Natural killer cell treated with Interleukin-12 subunit alpha and Interleukin-12 subunit beta and Interleukin-15 and Interleukin-18, amount 100 ng/mL, for 72 hours (primary cell): ENCODE results near the gene ARSA. TPM values are rescaled to one million over a fixed set of nuclear protein-coding genes. Genes with fewer than 3 reads are reported as not detected.
"Not testable (repeated sequence)": the region's sequence is repeated elsewhere in the genome, so short reads cannot be mapped to it uniquely, and the experiment has no call there.

Experiments used
- ATAC-seq, 2 donors: fragments of 150-1000 bp; cut with Tn5 transposase in 1 of 2; sonication (Bioruptor Pico), chemical (Tn5 transposase) in 1 of 2; 2 replicates each; pipeline ENCODE4 v1.10.0; 2021
- DNase-seq: peaks from one replicate; pipeline ENCODE4 v3.0.0; 2022; ENCODE audit warnings: low spot score
- H3K27ac Mint-ChIP-seq, 2 donors: 1 replicate in 1 of 2; 2 replicates in 1 of 2; pipeline ENCODE4 v1.8.0; 2022; ENCODE audit warnings: mixed read lengths in 2 of 2, mild to moderate bottlenecking in 1 of 2, moderate library complexity in 1 of 2
- H3K27me3 Mint-ChIP-seq, 2 donors: 1 replicate in 1 of 2; 2 replicates in 1 of 2; pipeline ENCODE4 v1.8.0; 2022; ENCODE audit warnings: mixed read lengths in 2 of 2
- H3K36me3 Mint-ChIP-seq: one replicate; pipeline ENCODE4 v1.8.0; 2022; ENCODE audit warnings: mixed read lengths
- H3K4me1 Mint-ChIP-seq, 2 donors: 1 replicate in 1 of 2; 2 replicates in 1 of 2; pipeline ENCODE4 v1.8.0; 2022; ENCODE audit warnings: low read depth in 2 of 2, mixed read lengths in 2 of 2, mild to moderate bottlenecking in 1 of 2
- H3K4me3 Mint-ChIP-seq: one replicate; pipeline ENCODE4 v1.8.0; 2022; ENCODE audit warnings: mixed read lengths
- H3K9me3 Mint-ChIP-seq: 2 replicates; pipeline ENCODE4 v1.8.0; 2022; ENCODE audit warnings: mixed read lengths
- total RNA-seq, 2 donors: library from RNA; stranded (reverse); gene quantifications; one replicate each; pipeline ENCODE4 v1.2.3, GENCODE V29; 2022

The ARSA gene
- total RNA-seq, 2 donors from 2014 or later: 35.7 to 38.9 TPM

DNA sequence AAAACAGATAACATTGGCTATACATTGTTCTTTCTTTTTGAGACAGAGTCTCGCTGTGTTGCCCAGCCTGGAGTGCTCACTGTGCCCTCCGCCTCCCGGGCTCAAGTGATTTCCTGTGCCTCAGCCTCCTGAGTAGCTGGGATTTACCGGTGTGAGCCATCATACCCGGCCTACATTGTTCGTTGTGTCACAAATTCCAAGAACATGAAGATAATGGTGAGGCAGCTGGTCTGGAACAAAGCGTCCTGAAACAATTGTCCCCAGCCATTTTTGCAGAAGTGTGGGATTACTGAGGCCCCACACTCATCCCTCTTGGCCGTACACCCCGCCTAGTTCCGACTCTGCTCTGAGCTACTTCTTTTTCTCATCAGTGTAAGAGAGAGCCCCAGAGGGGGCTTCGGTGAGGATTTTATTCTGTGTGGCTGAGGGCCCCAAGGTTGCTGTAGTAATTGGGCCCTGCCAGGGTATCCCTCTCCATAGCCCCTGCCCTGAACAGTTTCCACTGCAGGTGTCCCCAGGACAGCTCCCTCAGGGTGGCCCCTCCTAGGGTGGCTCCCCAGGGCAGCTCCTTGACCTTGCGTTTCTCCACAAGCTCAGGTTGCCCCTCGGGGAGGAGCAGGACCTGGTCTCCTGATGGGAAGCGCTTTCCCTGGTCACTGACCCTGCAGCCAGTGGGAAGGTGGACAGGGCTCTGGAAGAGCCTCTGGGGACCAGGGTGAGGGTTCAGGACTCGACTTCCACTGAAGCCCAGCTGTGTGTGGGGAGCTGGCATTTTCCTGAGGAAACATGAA, 13.1 kb upstream of the ARSA start:
- ATAC-seq (no peak), DNase-seq (no peak)
- no peak overlapping the region for H3K27ac Mint-ChIP-seq
- no peak overlapping the region for H3K4me3 Mint-ChIP-seq
- H3K36me3 Mint-ChIP-seq: no peaks in the 10 kb centered on the region
- no peaks in the 10 kb centered on the region for H3K9me3 Mint-ChIP-seq
- peaks cover 11% of the 10 kb centered on the region in 2 donors for H3K27me3 Mint-ChIP-seq
- H3K4me1 Mint-ChIP-seq: peaks cover 0 to under 1% of the 10 kb centered on the region in 2 donors

DNA sequence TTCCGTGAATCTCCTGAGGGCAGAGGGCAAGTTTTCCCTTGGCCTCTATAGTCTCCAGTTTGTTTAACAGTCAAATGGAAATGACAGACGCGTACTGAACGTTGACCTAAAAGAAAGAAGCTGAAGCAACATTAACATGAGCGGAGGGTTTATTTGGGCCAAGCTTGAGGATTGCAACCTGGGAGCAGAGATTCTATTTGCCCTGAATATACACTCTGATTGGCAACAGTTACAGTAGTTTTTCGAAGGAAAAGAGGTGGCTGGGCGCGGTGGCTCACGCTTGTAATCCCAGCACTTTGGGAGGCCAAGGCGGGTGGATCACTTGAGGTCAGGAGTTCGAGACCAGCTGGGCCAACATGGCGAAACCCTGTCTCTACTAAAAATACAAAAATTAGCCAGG, 12.3 kb upstream of the ARSA start:
- not testable (repeated sequence) for H3K4me1 Mint-ChIP-seq, DNase-seq, H3K27ac Mint-ChIP-seq, H3K4me3 Mint-ChIP-seq, ATAC-seq, H3K9me3 Mint-ChIP-seq, H3K36me3 Mint-ChIP-seq
- H3K27me3 Mint-ChIP-seq: peaks cover 9 to 13% of the 10 kb centered on the region in 2 donors

DNA sequence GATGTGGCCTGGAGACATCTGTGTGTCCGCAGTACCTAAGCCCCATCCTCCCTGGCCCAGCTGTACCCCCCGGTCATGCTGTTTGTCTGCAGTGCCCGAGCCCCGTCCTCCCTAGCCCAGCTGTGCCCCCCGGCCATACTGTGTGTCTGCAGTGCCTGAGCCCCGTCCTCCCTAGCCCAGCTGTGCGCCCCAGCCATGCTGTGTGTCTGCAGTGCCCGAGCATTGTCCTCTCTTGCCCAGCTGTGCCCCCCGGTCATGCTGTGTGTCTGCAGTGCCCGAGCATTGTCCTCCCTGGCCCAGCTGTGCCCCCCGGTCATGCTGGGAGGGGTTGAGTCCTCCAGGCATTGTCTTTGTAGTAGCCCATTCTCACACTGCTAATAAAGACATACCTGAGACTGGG, 7.6 kb upstream of the ARSA start:
- Mint-ChIP-seq H3K36me3 (no peaks in the 10 kb centered on the region), H3K4me1 (peaks cover 3 to 5% of the 10 kb centered on the region in 2 donors), H3K4me3 (no peak overlapping the region), H3K27me3 (peaks cover 0 to 4% of the 10 kb centered on the region in 2 donors), H3K27ac (no peak overlapping the region), H3K9me3 (no peaks in the 10 kb centered on the region)
- DNase-seq: no peak
- ATAC-seq: no peak

DNA sequence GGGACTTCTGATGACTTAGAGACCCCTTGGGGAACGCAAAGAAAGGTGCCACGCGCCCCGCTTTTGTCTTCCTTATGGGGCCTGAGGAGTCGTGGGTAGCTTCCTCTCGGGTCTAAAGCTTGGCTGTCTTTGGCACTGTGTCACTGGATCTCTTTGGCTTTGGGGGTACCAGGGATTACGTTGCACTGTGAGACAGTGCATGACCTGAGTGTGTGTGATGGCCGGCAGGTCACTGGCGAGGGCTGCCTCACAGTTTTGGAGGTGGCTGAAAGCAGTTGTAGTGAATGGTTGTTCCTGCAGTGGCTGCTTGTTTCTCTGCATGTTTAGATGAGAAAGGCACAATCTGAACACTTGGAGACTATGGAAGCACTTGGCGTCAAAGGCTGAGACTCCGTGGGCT, 5.8 kb upstream of the ARSA start:
- Mint-ChIP-seq H3K9me3 (no peaks in the 10 kb centered on the region), H3K4me1 (peaks cover 6 to 14% of the 10 kb centered on the region in 2 donors), H3K4me3 (no peak overlapping the region)

DNA sequence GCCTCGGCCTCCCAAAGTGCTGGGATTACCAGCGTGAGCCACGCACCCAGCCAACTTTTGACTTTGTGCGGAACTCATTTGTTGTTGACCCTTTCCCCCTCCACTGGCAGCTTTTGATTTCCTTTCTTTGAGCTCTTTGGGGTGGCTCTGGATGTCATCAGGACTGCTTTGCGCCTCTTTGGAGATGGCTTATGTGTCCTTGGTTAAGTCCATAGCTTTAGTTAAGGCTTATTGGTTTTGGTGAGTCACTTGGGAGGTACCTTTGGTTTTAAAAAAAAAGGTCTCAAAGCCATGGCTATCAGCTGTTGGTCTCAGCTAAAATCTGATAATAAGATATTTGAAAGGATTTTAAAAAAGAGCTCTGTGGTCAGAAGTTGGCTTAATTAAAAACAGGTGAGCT, 5.1 kb upstream of the ARSA start:
- DNase-seq: no peak
- Mint-ChIP-seq H3K4me3 (no peak overlapping the region), H3K9me3 (no peaks in the 10 kb centered on the region), H3K36me3 (no peaks in the 10 kb centered on the region), H3K27ac (no peak overlapping the region), H3K27me3 (peaks cover 0 to 4% of the 10 kb centered on the region in 2 donors), H3K4me1 (peaks cover 12 to 21% of the 10 kb centered on the region in 2 donors)
- no peak for ATAC-seq

More for the DNA sequence above, 5.8 kb upstream of the ARSA start:
- no peak for DNase-seq
- no peak for ATAC-seq
- Mint-ChIP-seq H3K36me3 (no peaks in the 10 kb centered on the region), H3K27ac (no peak overlapping the region), H3K27me3 (peaks cover 0 to 4% of the 10 kb centered on the region in 2 donors)

DNA sequence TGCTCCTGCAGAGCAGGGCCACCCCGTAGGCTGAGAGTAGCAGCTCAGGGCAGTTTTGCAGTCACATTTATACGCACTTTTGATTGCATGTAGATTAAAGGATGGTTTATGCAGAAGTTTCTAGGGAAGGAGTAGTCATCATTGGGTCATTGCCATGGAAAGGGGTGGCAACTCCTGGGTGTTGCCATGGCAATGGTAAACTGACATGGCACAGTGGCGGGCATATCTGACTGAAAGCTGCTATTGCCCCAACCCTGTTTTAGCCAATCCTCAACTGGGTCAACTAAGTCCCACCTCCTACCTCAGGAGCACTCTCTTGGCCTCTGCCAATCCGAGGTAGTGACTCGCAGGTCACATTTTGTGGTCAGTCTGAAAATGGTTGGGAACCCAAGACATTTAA, 2.4 kb upstream of the ARSA start:
- no peak overlapping the region for H3K27ac Mint-ChIP-seq
- no peak for ATAC-seq
- peaks cover 13 to 16% of the 10 kb centered on the region in 2 donors for H3K4me1 Mint-ChIP-seq
- no peaks in the 10 kb centered on the region for H3K9me3 Mint-ChIP-seq
- DNase-seq: no peak
- no peaks in the 10 kb centered on the region for H3K27me3 Mint-ChIP-seq
- H3K36me3 Mint-ChIP-seq: no peaks in the 10 kb centered on the region
- H3K4me3 Mint-ChIP-seq: no peak overlapping the region

DNA sequence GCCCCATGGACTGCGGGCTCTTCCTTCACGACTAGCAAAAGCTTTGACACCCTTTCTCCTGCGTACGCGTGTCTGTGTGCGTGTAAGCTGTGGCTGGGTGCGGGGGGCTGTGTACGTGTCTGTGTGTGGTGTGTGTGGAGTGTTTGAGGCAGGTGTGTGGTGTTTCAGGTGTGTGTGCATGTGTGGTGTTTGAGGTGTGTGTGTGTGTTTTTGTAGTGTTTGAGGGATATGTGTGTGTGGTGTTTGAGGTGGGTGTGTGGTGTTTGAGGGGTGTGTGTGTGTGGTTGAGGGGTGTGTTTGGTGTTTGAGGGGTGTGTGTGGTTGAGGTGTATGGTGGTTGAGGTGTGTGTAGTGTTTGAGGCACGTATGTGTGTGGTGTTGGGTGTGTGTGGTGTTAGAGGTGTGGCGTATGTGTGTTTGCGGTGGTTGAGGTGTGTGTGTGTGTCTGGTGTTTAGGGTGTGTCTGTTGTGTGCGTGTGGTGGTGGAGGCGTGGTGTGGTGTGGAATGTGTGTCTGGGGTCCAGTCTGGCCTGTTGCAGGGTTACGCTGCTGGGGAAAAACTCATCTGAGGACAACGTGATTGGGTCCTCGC, 687 bp upstream of the ARSA start:
- Mint-ChIP-seq H3K27ac (peak overlapping the region; percentile 55 to 58), H3K4me3 (peak overlapping the region; percentile 85), H3K36me3 (no peaks in the 10 kb centered on the region), H3K4me1 (peaks cover 13 to 16% of the 10 kb centered on the region in 2 donors), H3K9me3 (no peaks in the 10 kb centered on the region), H3K27me3 (no peaks in the 10 kb centered on the region)
- DNase-seq (no peak), ATAC-seq (peak in 1 of 2 donors; percentile 44)

DNA sequence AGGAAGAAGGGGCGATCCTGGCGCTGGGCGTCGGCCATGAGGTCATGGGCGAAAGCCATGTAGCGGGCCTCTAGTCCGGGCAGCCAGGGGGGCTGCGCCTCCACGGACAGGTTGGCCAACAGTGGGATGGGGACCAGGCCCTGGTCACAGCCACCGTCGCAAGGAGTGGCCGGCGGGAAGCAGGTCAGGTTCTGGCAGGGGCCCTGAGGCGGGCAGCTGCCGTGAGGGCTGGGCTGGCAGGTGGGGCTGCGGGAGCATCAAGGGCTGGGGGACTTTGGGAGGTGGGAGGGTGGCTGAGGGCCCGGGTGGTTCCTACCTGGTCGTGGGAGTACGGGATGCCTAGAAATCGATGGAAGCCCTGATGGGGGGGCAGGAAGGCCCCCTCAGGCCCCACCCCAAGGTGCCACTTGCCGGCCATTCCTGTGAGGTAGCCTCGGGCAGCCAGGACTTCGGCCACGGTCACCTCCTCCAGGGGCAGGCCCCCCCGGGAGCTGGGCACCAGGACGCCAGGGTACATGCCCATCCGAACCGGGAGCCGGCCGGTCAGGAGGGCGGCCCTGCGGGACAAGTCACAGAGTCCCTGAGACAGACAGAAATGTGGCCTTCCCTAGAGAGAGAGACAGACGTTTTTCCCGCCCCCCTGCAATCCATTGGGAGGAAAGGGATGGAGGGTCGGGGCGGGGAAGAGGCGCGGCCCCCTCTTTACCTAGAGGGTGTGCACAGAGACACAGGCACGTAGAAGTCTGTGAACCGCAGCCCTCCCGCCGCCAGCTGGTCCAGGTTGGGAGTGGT, 906 bp downstream of the ARSA start:
- H3K9me3 Mint-ChIP-seq: no peaks in the 10 kb centered on the region
- H3K27ac Mint-ChIP-seq: no peak overlapping the region
- peak overlapping the region; percentile 85 for H3K4me3 Mint-ChIP-seq
- H3K4me1 Mint-ChIP-seq: peaks cover 17 to 25% of the 10 kb centered on the region in 2 donors
- no peak for ATAC-seq
- DNase-seq: no peak
- H3K27me3 Mint-ChIP-seq: no peaks in the 10 kb centered on the region
- no peaks in the 10 kb centered on the region for H3K36me3 Mint-ChIP-seq

DNA sequence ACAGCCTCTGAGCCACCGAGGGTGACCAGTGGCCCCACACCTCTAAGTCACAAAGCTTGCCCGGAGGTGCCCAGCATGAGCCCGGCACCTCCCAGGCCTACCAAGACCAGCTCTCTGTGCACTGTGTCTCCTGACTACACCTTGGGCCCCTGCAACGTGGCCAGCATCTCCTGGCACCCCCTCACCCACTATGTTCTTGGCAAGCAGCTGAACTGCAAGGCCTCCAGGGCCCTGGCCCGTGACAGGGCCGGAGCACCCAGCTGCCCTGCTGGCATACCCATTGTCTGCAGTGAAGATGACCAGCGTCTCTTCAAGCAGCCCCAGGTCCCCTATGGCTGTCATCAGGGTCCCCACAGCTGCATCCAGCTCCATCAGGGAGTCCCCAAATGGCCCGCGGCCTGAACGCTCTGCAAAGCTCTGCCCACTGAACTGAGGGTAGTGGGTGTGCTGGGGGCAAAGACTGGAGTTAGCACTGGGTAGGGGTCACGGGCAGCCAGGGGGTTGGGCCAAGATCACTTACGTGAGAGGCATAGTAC, 1.6 kb downstream of the ARSA start:
- no peaks in the 10 kb centered on the region for H3K27me3 Mint-ChIP-seq
- no peak for ATAC-seq
- no peak overlapping the region for H3K27ac Mint-ChIP-seq
- no peaks in the 10 kb centered on the region for H3K9me3 Mint-ChIP-seq
- H3K4me3 Mint-ChIP-seq: peak overlapping the region; percentile 57
- DNase-seq: no peak
- peaks cover 24 to 32% of the 10 kb centered on the region in 2 donors for H3K4me1 Mint-ChIP-seq
- no peaks in the 10 kb centered on the region for H3K36me3 Mint-ChIP-seq

DNA sequence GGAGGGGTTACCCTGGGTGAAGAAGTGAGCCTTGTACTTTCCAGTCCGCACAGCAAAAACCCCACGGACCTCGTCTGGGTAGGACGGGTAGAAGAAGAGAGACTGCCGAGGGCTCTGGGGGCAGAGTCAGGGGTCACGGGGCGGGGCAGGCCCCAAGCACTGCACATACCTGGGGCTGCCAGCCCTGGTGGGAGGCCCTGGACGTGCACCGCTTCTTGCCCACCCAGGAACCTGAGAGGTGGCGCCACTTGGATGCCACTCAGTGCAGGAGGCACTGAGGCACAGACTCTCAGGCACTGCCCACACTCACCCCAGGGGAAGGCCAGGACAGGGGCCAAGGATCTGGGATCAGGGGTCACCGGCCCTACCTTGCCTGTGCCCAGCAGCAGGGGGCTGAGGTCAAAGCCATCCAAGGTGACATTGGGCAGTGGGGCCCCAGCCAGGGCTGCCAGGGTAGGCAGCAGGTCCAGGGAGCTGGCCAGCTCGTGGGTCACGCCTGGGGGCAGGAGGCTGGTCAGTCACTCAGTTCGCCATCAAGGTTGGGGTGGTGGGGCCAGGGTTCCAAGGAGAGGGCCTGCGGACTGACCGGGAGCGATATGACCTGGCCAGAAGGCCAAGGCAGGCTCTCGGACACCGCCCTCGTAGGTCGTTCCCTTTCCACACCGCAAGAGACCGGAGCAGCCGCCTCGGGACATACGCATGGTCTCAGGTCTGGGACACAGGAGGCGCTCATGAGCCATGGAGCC, 2.2 kb downstream of the ARSA start:
- DNase-seq (no peak), ATAC-seq (no peak)
- Mint-ChIP-seq H3K4me1 (peaks cover 30 to 38% of the 10 kb centered on the region in 2 donors), H3K4me3 (no peak overlapping the region), H3K27ac (no peak overlapping the region), H3K36me3 (no peaks in the 10 kb centered on the region), H3K9me3 (no peaks in the 10 kb centered on the region), H3K27me3 (no peaks in the 10 kb centered on the region)

DNA sequence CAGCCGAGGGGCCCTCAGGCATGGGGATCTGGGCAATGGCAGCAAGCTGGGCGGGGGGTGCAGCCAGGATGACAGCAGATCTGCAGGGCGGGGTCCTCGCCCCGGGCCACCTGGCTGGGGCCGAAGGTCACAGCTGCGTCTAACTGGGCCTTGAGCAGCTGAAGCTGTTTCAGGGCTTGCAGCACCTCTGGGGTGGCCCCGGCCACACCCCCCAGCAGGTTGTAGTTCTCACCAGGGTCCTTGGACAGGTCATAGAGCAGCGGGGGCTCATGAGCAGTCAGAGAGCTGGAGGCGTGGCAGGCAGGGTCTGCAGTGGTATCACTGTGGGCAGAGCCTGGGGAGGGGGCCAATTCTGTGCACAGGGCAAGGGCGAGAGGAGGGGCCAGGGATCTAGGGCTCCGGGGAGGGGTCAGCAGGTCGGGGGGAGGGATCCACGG, 2.8 kb downstream of the ARSA start:
- DNase-seq: no peak
- Mint-ChIP-seq H3K4me1 (peaks cover 35 to 39% of the 10 kb centered on the region in 2 donors), H3K27ac (no peak overlapping the region), H3K4me3 (no peak overlapping the region), H3K36me3 (no peaks in the 10 kb centered on the region), H3K27me3 (no peaks in the 10 kb centered on the region), H3K9me3 (no peaks in the 10 kb centered on the region)
- ATAC-seq: no peak

DNA sequence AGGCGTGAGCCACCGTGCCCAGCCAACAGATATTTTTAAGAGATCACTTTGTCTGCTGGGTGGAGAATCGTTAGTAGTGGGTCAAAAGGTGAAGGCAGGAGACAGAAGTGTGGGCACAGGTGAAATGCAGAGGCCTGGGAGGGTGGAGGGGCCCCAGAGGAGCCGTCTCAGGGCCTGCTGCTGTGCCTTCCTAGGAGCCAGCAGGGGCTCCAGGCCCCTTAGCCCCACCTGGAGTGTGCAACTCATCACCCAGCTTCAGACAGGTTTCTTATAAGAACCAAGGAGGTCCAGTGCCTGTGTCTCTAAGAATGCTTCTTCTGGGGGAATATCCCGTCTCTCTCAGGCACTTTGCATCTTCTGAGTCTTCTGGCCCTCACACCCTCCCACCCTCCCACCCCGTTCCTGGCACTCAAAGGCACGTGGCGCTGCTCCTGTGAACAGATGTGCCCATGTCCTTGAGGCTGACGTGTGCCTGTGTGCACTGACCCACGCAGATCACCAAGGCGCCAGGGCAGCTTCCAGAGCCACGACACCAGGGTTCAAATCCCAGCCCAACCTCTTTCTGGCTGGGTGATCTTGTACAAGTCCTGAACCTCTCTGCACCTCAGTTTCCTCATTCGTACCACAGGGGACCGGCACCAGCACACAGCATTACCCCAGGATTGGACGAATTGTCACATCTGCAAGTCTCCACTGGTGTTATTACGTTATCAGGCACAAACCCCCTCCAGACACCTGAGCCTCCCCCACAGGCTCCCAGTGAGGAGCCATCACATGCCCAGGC, 3.4 kb downstream of the ARSA start:
- Mint-ChIP-seq H3K4me3 (no peak overlapping the region), H3K27ac (no peak overlapping the region), H3K4me1 (peaks cover 38% of the 10 kb centered on the region in 2 donors), H3K9me3 (no peaks in the 10 kb centered on the region), H3K36me3 (no peaks in the 10 kb centered on the region), H3K27me3 (no peaks in the 10 kb centered on the region)
- DNase-seq: no peak
- no peak for ATAC-seq
